Naive thymus-derived CD4-positive, alpha-beta T cell (primary cell): ENCODE results near the gene APOL4. TPM values are rescaled to one million over a fixed set of nuclear protein-coding genes. Genes with fewer than 3 reads are reported as not detected.
"Not testable (repeated sequence)": the region's sequence is repeated elsewhere in the genome, so short reads cannot be mapped to it uniquely, and the experiment has no call there.

ENCODE experiments used
- ATAC-seq: fragments of 150-1000 bp; cut with Tn5 transposase; 2 replicates; pipeline ENCODE4 v1.10.0; 2021; ENCODE audit warnings: mild to moderate bottlenecking, moderate library complexity
- CTCF ChIA-PET: fragments of 350-600 bp; sonication (Branson Sonifier 250); formaldehyde crosslinking; loops from one replicate; lab custom pipeline; 2021; ENCODE audit warnings: antibody characterized with exemption; lab: Charles Lee
- POLR2A ChIA-PET: fragments of 350-600 bp; sonication (Branson Sonifier 250); formaldehyde crosslinking; loops from one replicate; lab custom pipeline; 2021; ENCODE audit warnings: antibody characterized with exemption, inconsistent platforms; lab: Charles Lee
- DNase-seq, 9 donors: peaks; one replicate each; pipeline versions ENCODE4 v3.0.0 to v3.0.0-alpha.2; 2020 to 2022; ENCODE audit warnings: mixed read lengths in 1 of 9
- H3K27ac ChIP-seq: one replicate; pipeline ENCODE4 v1.7.0; 2013; ENCODE audit warnings: mild to moderate bottlenecking, low read depth, low read length, moderate library complexity
- H3K27me3 ChIP-seq, 2 donors: one replicate each; pipeline ENCODE4 v1.7.0; 2013; ENCODE audit warnings: low read length in 2 of 2, mild to moderate bottlenecking in 2 of 2, moderate library complexity in 2 of 2; ENCODE audit not compliant: control insufficient read depth in 2 of 2, insufficient read depth in 2 of 2
- H3K36me3 ChIP-seq, 3 experiments: 1 replicate in 2 of 3; 2 replicates in 1 of 3; pipeline ENCODE4 v1.7.0; 2013; ENCODE audit warnings: low read length in 3 of 3, mild to moderate bottlenecking in 3 of 3, moderate library complexity in 1 of 3; ENCODE audit not compliant: insufficient read depth in 3 of 3, control insufficient read depth in 2 of 3
- H3K4me1 ChIP-seq, 2 donors: one replicate each; pipeline ENCODE4 v1.7.0; 2013; ENCODE audit warnings: low read length in 2 of 2, mild to moderate bottlenecking in 2 of 2, moderate library complexity in 1 of 2; ENCODE audit not compliant: control insufficient read depth in 2 of 2, insufficient read depth in 2 of 2
- H3K4me3 ChIP-seq: 2 replicates; pipeline ENCODE4 v1.7.0; 2013; ENCODE audit warnings: mild to moderate bottlenecking, low read length
- H3K9me3 ChIP-seq, 3 experiments: 1 replicate in 2 of 3; 2 replicates in 1 of 3; pipeline ENCODE4 v1.7.0; 2013; ENCODE audit warnings: low read length in 3 of 3; ENCODE audit not compliant: control insufficient read depth in 2 of 3
- H3K27ac Mint-ChIP-seq, 9 donors: one replicate each; pipeline ENCODE4 v1.8.0; 2020 to 2022; ENCODE audit warnings: mixed read lengths in 9 of 9, mild to moderate bottlenecking in 8 of 9, moderate library complexity in 5 of 9, inconsistent platforms in 2 of 9
- H3K27me3 Mint-ChIP-seq, 5 donors: one replicate each; pipeline ENCODE4 v1.8.0; 2021 to 2022; ENCODE audit warnings: mixed read lengths in 5 of 5, mild to moderate bottlenecking in 1 of 5
- H3K36me3 Mint-ChIP-seq, 5 donors: one replicate each; pipeline ENCODE4 v1.8.0; 2020 to 2022; ENCODE audit warnings: mixed read lengths in 5 of 5, mild to moderate bottlenecking in 3 of 5, inconsistent platforms in 1 of 5
- H3K4me1 Mint-ChIP-seq, 7 donors: one replicate each; pipeline ENCODE4 v1.8.0; 2020 to 2022; ENCODE audit warnings: mixed read lengths in 7 of 7, mild to moderate bottlenecking in 3 of 7, inconsistent platforms in 1 of 7
- H3K4me3 Mint-ChIP-seq, 10 donors: one replicate each; pipeline ENCODE4 v1.8.0; 2020 to 2022; ENCODE audit warnings: mild to moderate bottlenecking in 10 of 10, mixed read lengths in 10 of 10, moderate library complexity in 6 of 10, inconsistent platforms in 2 of 10
- H3K9me3 Mint-ChIP-seq, 11 donors: one replicate each; pipeline ENCODE4 v1.8.0; 2020 to 2022; ENCODE audit warnings: mixed read lengths in 11 of 11, mild to moderate bottlenecking in 4 of 11, inconsistent platforms in 1 of 11, moderate library complexity in 1 of 11
- intact Hi-C, 2 donors: fragments of 100-400 bp; cut with micrococcal nuclease; formaldehyde crosslinking; loops; one replicate each; pipeline ENCODE4 v1.15.1; 2023
- polyA plus RNA-seq, 2 donors: library from polyadenylated mRNA; unstranded; fragments of 300-500 nt; fragmentation: Illumina TruSeq; gene quantifications; one replicate each; pipeline ENCODE4 v1.2.3, GENCODE V29; 2021
- total RNA-seq, 6 experiments: library from RNA in 5 of 6; stranded (reverse) in 5 of 6; gene quantifications; 1 replicate in 5 of 6; 2 replicates in 1 of 6; pipeline ENCODE4 v1.2.3 and lab custom pipeline; 2021 to 2026

APOL4 gene
- total RNA-seq: 1 to 10 TPM in 1 of 5 experiments, not detected in 4; 1.2 TPM
- polyA plus RNA-seq: not detected
- not detected for total RNA-seq (lab: John Stamatoyannopoulos, UW)

GRCh38 chr22:36201630-36202319 is at the start of gene APOL4:
Gene APOL4, minus strand, starts transcription at chr22:36201809. Its CDS starts 75 bp downstream, at chr22:36201734.
- H3K27me3 ChIP-seq: no peaks in the 10 kb centered on the region
- H3K4me3 ChIP-seq: no peak within 1 kb of the TSS
- H3K4me3 Mint-ChIP-seq: no peak within 1 kb of the TSS
- DNase-seq (no peak), ATAC-seq (no peak)
- H3K4me1 Mint-ChIP-seq: peaks cover 0 to 30% (median 14%) of the 10 kb centered on the region in 7 donors
- no peak within 1 kb of the TSS for H3K27ac Mint-ChIP-seq
- peaks cover 0 to 4% of the 10 kb centered on the region in 2 donors for H3K4me1 ChIP-seq
- ChIA-PET CTCF (no interaction called here), POLR2A (no interaction called here)
- H3K27ac ChIP-seq: no peak within 1 kb of the TSS
- intact Hi-C loops: no loop called here
- no peaks in the 10 kb centered on the region for H3K36me3 ChIP-seq
- H3K36me3 Mint-ChIP-seq: no peaks in the 10 kb centered on the region
- no peaks in the 10 kb centered on the region for H3K9me3 ChIP-seq
- peaks cover 0 to 22% (median 3%) of the 10 kb centered on the region in 5 donors for H3K27me3 Mint-ChIP-seq
- H3K9me3 Mint-ChIP-seq: no peaks in the 10 kb centered on the region

- H3K27ac ChIP-seq, H3K27me3 ChIP-seq, H3K27me3 Mint-ChIP-seq, ATAC-seq, DNase-seq, H3K4me3 Mint-ChIP-seq, H3K36me3 ChIP-seq, intact Hi-C loops, H3K4me3 ChIP-seq, CTCF ChIA-PET, POLR2A ChIA-PET, H3K9me3 ChIP-seq: not testable (repeated sequence)
- H3K4me1 ChIP-seq: peaks cover 11 to 24% of the 10 kb centered on the region in 2 donors
- Mint-ChIP-seq H3K27ac (peak overlapping the region in 2 of 9 donors; percentile 3 to 4), H3K4me1 (peaks cover 17 to 36% (median 25%) of the 10 kb centered on the region in 7 donors), H3K36me3 (peaks cover 0 to 15% (median 5%) of the 10 kb centered on the region in 5 donors), H3K9me3 (peaks cover 0 to 12% (median 3%) of the 10 kb centered on the region in 11 donors)
Measured at GRCh38 chr22:36250292-36250960, 48.8 kb upstream of the APOL4 start.

- H3K9me3 Mint-ChIP-seq: peaks cover 0 to 12% (median 3%) of the 10 kb centered on the region in 11 donors
- ATAC-seq: no peak
- POLR2A ChIA-PET: interaction anchor here (0.6 to 0.7 kb wide), 3 partner anchors 10 to 701 kb away, joined by 3 read pairs; partner anchors contain the start of gene APOL2
Measured at GRCh38 chr22:36249160-36249559, 47.6 kb upstream of the APOL4 start.

DNA sequence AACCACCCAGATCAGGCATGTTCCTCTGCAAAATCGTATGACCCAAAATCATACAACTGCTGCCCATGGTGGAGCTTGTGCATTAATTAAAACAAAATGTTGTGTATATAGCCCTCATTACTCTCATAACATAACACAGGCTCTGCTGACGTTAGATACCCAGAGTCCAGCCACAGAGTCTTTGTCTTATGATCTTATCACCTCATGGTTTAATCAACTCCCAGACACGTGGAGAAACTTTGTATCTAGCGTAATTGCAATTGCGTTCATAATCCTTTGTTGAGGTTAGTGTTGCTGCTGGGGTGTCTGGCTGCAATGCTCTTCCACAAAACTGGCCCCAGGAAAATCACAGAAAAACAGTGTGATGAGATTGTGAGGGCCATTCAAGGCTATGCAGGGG is 46.3 kb upstream of the APOL4 start:
- Histone ChIP-seq H3K27ac (no peak overlapping the region), H3K27me3 (no peaks in the 10 kb centered on the region), H3K4me1 (peaks cover 0 to 3% of the 10 kb centered on the region in 2 donors), H3K4me3 (no peak overlapping the region), H3K36me3 (no peaks in the 10 kb centered on the region), H3K9me3 (no peaks in the 10 kb centered on the region)
- DNase-seq (no peak), ATAC-seq (no peak)
- POLR2A ChIA-PET: no interaction called here
- Mint-ChIP-seq H3K27ac (no peak overlapping the region), H3K4me1 (peaks cover 5 to 15% (median 6%) of the 10 kb centered on the region in 7 donors), H3K27me3 (peaks cover 0 to 6% (median 0%) of the 10 kb centered on the region in 5 donors), H3K9me3 (peaks cover 0 to 15% (median 6%) of the 10 kb centered on the region in 11 donors), H3K36me3 (peaks cover 0 to 10% (median 5%) of the 10 kb centered on the region in 5 donors), H3K4me3 (no peak overlapping the region)
- CTCF ChIA-PET: interaction anchor here (0.7 kb wide), 1 partner anchor 9 kb away, joined by 3 read pairs; no protein-coding TSS in a partner anchor
- intact Hi-C loops: no loop called here

More at GRCh38 chr22:36249160-36249559, 47.6 kb upstream of the APOL4 start:
- H3K27me3 Mint-ChIP-seq: no peaks in the 10 kb centered on the region
- intact Hi-C loops: no loop called here
- peaks cover 0 to 14% (median 5%) of the 10 kb centered on the region in 5 donors for H3K36me3 Mint-ChIP-seq
- CTCF ChIA-PET: interaction anchor here (1.1 kb wide), 1 partner anchor 9 kb away, joined by 3 read pairs; no protein-coding TSS in a partner anchor
- H3K4me3 Mint-ChIP-seq: no peak overlapping the region
- H3K4me1 Mint-ChIP-seq: peaks cover 15 to 26% (median 18%) of the 10 kb centered on the region in 7 donors
- no peaks in the 10 kb centered on the region for H3K9me3 ChIP-seq
- H3K36me3 ChIP-seq: no peaks in the 10 kb centered on the region
- DNase-seq: no peak
- no peaks in the 10 kb centered on the region for H3K27me3 ChIP-seq
- no peak overlapping the region for H3K4me3 ChIP-seq
- no peak overlapping the region for H3K27ac Mint-ChIP-seq
- H3K27ac ChIP-seq: no peak overlapping the region
- peaks cover 8 to 13% of the 10 kb centered on the region in 2 donors for H3K4me1 ChIP-seq

- POLR2A ChIA-PET: no interaction called here
- Histone ChIP-seq H3K27ac (no peak overlapping the region), H3K4me3 (no peak overlapping the region), H3K4me1 (no peaks in the 10 kb centered on the region), H3K36me3 (no peaks in the 10 kb centered on the region), H3K27me3 (no peaks in the 10 kb centered on the region), H3K9me3 (no peaks in the 10 kb centered on the region)
- DNase-seq (no peak), ATAC-seq (no peak)
- H3K27ac Mint-ChIP-seq: no peak overlapping the region
- peaks cover 0 to 20% (median 8%) of the 10 kb centered on the region in 11 donors for H3K9me3 Mint-ChIP-seq
- intact Hi-C loops: no loop called here
- peaks cover 0 to 10% (median 0%) of the 10 kb centered on the region in 5 donors for H3K27me3 Mint-ChIP-seq
- no peak overlapping the region for H3K4me3 Mint-ChIP-seq
- H3K4me1 Mint-ChIP-seq: peaks cover 0 to 6% (median 0%) of the 10 kb centered on the region in 7 donors
- CTCF ChIA-PET: interaction anchor here (0.8 kb wide), 1 partner anchor 25 kb away, joined by 4 read pairs; no protein-coding TSS in a partner anchor
- H3K36me3 Mint-ChIP-seq: peaks cover 0 to 15% (median 5%) of the 10 kb centered on the region in 5 donors
Measured at GRCh38 chr22:36246718-36247117, 45.1 kb upstream of the APOL4 start.

DNA sequence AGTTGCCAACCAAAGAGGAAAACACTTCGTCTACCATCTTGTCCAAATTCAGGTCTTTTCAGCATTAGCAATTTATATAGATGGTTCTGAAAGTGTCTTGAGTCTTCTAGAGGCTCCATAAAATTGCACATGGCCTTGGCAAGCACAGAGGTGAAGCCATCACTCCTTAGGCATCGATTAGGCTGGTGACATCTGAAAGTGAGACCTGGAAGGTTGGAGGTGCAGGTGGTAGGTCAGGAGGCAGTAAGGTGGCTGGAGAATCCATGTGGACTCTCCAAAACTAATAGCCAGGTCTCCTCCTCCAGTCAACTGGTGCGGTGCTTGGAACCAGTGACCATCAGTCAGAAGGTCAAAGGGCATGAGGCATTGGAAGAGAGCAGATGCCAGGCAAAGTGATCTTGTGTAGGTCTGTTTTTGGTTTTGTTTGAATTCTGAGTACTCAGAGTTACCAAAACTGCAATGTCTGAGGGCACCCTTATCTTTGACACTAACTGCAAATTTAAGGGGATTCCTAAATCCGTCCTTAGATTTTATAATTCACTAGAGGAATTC is 44.3 kb upstream of the APOL4 start:
- POLR2A ChIA-PET: no interaction called here
- no peaks in the 10 kb centered on the region for H3K9me3 ChIP-seq
- H3K4me1 ChIP-seq: no peaks in the 10 kb centered on the region
- Mint-ChIP-seq H3K36me3 (peaks cover 0 to 15% (median 5%) of the 10 kb centered on the region in 5 donors), H3K4me1 (peaks cover 0 to 2% (median 0%) of the 10 kb centered on the region in 7 donors), H3K9me3 (peaks cover 0 to 20% (median 8%) of the 10 kb centered on the region in 11 donors), H3K27ac (no peak overlapping the region), H3K27me3 (peaks cover 0 to 10% (median 0%) of the 10 kb centered on the region in 5 donors), H3K4me3 (no peak overlapping the region)
- intact Hi-C loops: no loop called here
- H3K4me3 ChIP-seq: no peak overlapping the region
- no peak for ATAC-seq
- peak in 1 of 9 donors; percentile 3 for DNase-seq
- CTCF ChIA-PET: interaction anchor here (0.8 kb wide), 1 partner anchor 25 kb away, joined by 4 read pairs; no protein-coding TSS in a partner anchor
- H3K36me3 ChIP-seq: no peaks in the 10 kb centered on the region
- H3K27ac ChIP-seq: no peak overlapping the region
- H3K27me3 ChIP-seq: no peaks in the 10 kb centered on the region
